ENCODE results near the gene TNFRSF12A. TPM values are rescaled to one million over a fixed set of nuclear protein-coding genes. Genes with fewer than 3 reads are reported as not detected.

Gene TNFRSF12A
- polyA plus RNA-seq, 3 donors: 8.9 to 12.9 (median 11.9) TPM

- DNase-seq (ENCODE audit: low read depth in 3 of 3, low spot score in 2 of 3): no peak
Measured at GRCh38 chr16:2985893-2986355, 34.2 kb upstream of the TNFRSF12A start.

GRCh38 chr16:2986623-2987188 is 33.5 kb upstream of the TNFRSF12A start:
- no peak for DNase-seq (ENCODE audit: low read depth in 3 of 3, low spot score in 2 of 3)

GRCh38 chr16:2987286-2987685 is 32.9 kb upstream of the TNFRSF12A start:
- no peak for DNase-seq (ENCODE audit: low read depth in 3 of 3, low spot score in 2 of 3)

- no peak for DNase-seq (ENCODE audit: low read depth in 3 of 3, low spot score in 2 of 3)
Measured at GRCh38 chr16:2987833-2988232, 32.3 kb upstream of the TNFRSF12A start.

GRCh38 chr16:2988590-2989099 is 31.5 kb upstream of the TNFRSF12A start:
- no peak for DNase-seq (ENCODE audit: low read depth in 3 of 3, low spot score in 2 of 3)

GRCh38 chr16:2990891-2991290 is 29.3 kb upstream of the TNFRSF12A start:
- DNase-seq (ENCODE audit: low read depth in 3 of 3, low spot score in 2 of 3): no peak

GRCh38 chr16:2991566-2992261 is 28.5 kb upstream of the TNFRSF12A start:
- DNase-seq (ENCODE audit: low read depth in 3 of 3, low spot score in 2 of 3): no peak

- no peak for DNase-seq (ENCODE audit: low read depth in 3 of 3, low spot score in 2 of 3)
Measured at GRCh38 chr16:2992383-2993081, 27.6 kb upstream of the TNFRSF12A start.

GRCh38 chr16:2996298-2996697 is 23.9 kb upstream of the TNFRSF12A start:
- no peak for DNase-seq (ENCODE audit: low read depth in 3 of 3, low spot score in 2 of 3)

- no peak for DNase-seq (ENCODE audit: low read depth in 3 of 3, low spot score in 2 of 3)
Measured at GRCh38 chr16:2999929-3000328, 20.2 kb upstream of the TNFRSF12A start.

GRCh38 chr16:3000540-3000939 is 19.6 kb upstream of the TNFRSF12A start:
- DNase-seq (ENCODE audit: low read depth in 3 of 3, low spot score in 2 of 3): no peak

- DNase-seq (ENCODE audit: low read depth in 3 of 3, low spot score in 2 of 3): no peak
Measured at GRCh38 chr16:3001316-3001715, 18.9 kb upstream of the TNFRSF12A start.

- DNase-seq (ENCODE audit: low read depth in 3 of 3, low spot score in 2 of 3): peak; percentile 88 to 94 (median 90)
Measured at GRCh38 chr16:3003582-3004270, 16.4 kb upstream of the TNFRSF12A start.

GRCh38 chr16:3004319-3004718 is 15.8 kb upstream of the TNFRSF12A start:
- no peak for DNase-seq (ENCODE audit: low read depth in 3 of 3, low spot score in 2 of 3)

GRCh38 chr16:3004781-3005284 is 15.3 kb upstream of the TNFRSF12A start:
- no peak for DNase-seq (ENCODE audit: low read depth in 3 of 3, low spot score in 2 of 3)

GRCh38 chr16:3007059-3007956 is 12.9 kb upstream of the TNFRSF12A start:
- no peak for DNase-seq (ENCODE audit: low read depth in 3 of 3, low spot score in 2 of 3)

GRCh38 chr16:3007957-3008689 is 12.0 kb upstream of the TNFRSF12A start:
- no peak for DNase-seq (ENCODE audit: low read depth in 3 of 3, low spot score in 2 of 3)

- no peak for DNase-seq (ENCODE audit: low read depth in 3 of 3, low spot score in 2 of 3)
Measured at GRCh38 chr16:3008690-3009037, 11.5 kb upstream of the TNFRSF12A start.
